ENCODE results near the gene EFNB2.

The EFNB2 gene

DNA sequence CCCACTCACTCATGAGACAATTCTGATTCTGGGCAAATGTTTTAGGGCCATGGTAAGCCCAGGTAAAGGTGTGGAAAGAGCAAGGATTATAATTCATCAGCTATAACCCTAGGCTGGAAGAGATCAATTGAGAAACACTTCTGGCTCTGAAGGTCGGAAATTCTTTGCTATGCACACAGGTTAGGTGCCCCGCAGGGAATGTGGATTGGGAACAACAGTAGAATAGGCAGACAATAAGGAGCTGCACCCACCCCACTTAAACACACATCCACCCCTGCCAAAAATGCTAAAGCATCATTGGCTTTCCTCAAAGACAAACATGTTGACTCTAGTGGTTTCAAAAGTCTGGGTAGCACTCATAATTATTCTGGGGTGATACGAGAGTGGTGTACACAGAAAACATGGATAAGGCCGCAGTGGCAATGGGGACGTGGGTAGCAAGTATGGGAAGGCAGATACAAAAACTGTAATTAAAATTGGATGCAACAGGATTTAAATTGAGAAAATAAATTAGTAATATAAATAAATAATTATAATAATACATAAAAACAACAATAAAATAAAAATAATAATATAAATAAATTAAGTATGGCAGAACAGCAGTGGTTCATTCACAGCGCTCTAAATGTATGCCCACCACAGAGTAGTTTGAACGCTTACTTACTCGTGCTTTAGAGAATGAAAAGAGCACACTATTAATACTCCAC is 8.6 kb downstream of the EFNB2 start:
- H3K27ac ChIP-seq (ENCODE audit: low read depth in 2 of 2, low read length in 2 of 2): no peak overlapping the region
- no peak overlapping the region for H3K9ac ChIP-seq (ENCODE audit: low read depth in 1 of 2, low read length in 2 of 2)
- no peaks in the 10 kb centered on the region for H3K27me3 ChIP-seq (ENCODE audit: control insufficient read depth in 2 of 2, insufficient read depth in 2 of 2, low read length in 2 of 2)
- no peak overlapping the region for H3K4me3 ChIP-seq (ENCODE audit: low read length in 2 of 2)
- H3K36me3 ChIP-seq (ENCODE audit: control insufficient read depth in 2 of 2, insufficient read depth in 2 of 2, low read length in 2 of 2): no peaks in the 10 kb centered on the region
- H3K9me3 ChIP-seq (ENCODE audit: control insufficient read depth in 2 of 2, low read length in 2 of 2): no peaks in the 10 kb centered on the region
- H3K4me1 ChIP-seq (ENCODE audit: control insufficient read depth in 2 of 2, insufficient read depth in 2 of 2, low read length in 2 of 2): peaks cover 15 to 62% of the 10 kb centered on the region in 2 donors

DNA sequence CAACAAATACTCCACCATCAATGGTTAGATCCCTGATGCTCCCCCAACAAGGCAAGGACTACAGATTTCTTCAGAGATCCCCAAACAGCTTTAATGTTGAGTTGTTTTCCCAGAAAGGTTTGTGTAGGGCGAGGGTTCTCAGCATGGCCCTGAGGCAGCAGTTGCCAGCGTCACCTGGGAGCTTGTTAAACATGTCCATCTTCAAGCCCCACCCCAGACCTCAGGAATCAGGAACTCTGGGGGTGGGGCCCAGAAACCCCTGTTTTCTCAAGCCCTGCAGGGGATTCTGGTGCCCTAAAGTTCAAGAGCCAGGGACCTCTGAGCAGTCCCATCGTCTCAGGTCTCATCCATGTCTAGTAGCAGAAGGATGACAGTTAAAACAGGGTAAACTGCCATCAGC is 9.6 kb downstream of the EFNB2 start:
- Histone ChIP-seq H3K36me3 (ENCODE audit: control insufficient read depth in 2 of 2, insufficient read depth in 2 of 2, low read length in 2 of 2) (no peaks in the 10 kb centered on the region), H3K4me1 (ENCODE audit: control insufficient read depth in 2 of 2, insufficient read depth in 2 of 2, low read length in 2 of 2) (peaks cover 7 to 57% of the 10 kb centered on the region in 2 donors), H3K9me3 (ENCODE audit: control insufficient read depth in 2 of 2, low read length in 2 of 2) (no peaks in the 10 kb centered on the region), H3K9ac (ENCODE audit: low read depth in 1 of 2, low read length in 2 of 2) (no peak overlapping the region), H3K27ac (ENCODE audit: low read depth in 2 of 2, low read length in 2 of 2) (no peak overlapping the region), H3K27me3 (ENCODE audit: control insufficient read depth in 2 of 2, insufficient read depth in 2 of 2, low read length in 2 of 2) (no peaks in the 10 kb centered on the region), H3K4me3 (ENCODE audit: low read length in 2 of 2) (no peak overlapping the region)

DNA sequence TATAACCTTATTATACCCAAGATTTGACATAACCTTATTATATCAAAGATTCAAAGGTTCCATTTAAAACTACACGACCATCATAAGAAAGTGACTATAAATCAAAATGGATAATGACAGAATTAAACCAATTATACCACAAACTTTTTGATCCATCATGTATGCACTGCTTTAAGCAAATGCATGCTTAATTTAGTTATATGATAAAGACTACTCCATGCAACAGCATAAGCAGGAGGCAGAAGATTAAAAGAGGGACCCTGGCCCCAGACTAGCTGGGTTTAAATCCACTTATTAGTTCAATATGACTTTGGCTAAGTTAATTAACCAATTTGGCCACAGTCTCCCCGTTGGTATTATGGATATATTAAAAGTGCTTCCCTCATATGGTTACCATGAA is 11.4 kb downstream of the EFNB2 start:
- Histone ChIP-seq H3K36me3 (ENCODE audit: control insufficient read depth in 2 of 2, insufficient read depth in 2 of 2, low read length in 2 of 2) (no peaks in the 10 kb centered on the region), H3K27me3 (ENCODE audit: control insufficient read depth in 2 of 2, insufficient read depth in 2 of 2, low read length in 2 of 2) (no peaks in the 10 kb centered on the region), H3K9ac (ENCODE audit: low read depth in 1 of 2, low read length in 2 of 2) (no peak overlapping the region), H3K4me3 (ENCODE audit: low read length in 2 of 2) (no peak overlapping the region), H3K9me3 (ENCODE audit: control insufficient read depth in 2 of 2, low read length in 2 of 2) (no peaks in the 10 kb centered on the region), H3K4me1 (ENCODE audit: control insufficient read depth in 2 of 2, insufficient read depth in 2 of 2, low read length in 2 of 2) (peaks cover 11 to 54% of the 10 kb centered on the region in 2 donors), H3K27ac (ENCODE audit: low read depth in 2 of 2, low read length in 2 of 2) (no peak overlapping the region)

DNA sequence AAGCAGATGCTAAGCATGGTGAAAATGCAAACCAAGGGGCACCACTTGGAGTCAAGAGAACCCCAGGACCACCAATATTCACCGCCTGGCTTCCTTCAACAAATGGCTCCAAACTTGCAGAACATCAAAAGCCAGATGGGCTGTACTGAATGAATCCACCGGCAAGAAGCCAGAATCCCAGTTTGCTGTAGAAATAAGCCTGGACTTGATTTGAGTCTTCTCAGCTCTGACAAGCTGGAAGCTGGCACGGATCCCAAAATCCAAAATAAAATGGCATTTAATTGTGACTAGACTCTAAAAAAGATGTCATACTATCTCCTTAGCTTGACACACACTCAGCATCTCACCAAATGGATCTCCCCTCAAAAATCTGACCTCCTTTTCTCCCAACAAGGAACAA is 11.9 kb downstream of the EFNB2 start:
- peak overlapping the region in 1 of 2 donors; percentile 31 for H3K9ac ChIP-seq (ENCODE audit: low read depth in 1 of 2, low read length in 2 of 2)
- no peaks in the 10 kb centered on the region for H3K36me3 ChIP-seq (ENCODE audit: control insufficient read depth in 2 of 2, insufficient read depth in 2 of 2, low read length in 2 of 2)
- no peaks in the 10 kb centered on the region for H3K9me3 ChIP-seq (ENCODE audit: control insufficient read depth in 2 of 2, low read length in 2 of 2)
- peaks cover 11 to 54% of the 10 kb centered on the region in 2 donors for H3K4me1 ChIP-seq (ENCODE audit: control insufficient read depth in 2 of 2, insufficient read depth in 2 of 2, low read length in 2 of 2)
- H3K27ac ChIP-seq (ENCODE audit: low read depth in 2 of 2, low read length in 2 of 2): peak overlapping the region; percentile 3 to 65
- H3K27me3 ChIP-seq (ENCODE audit: control insufficient read depth in 2 of 2, insufficient read depth in 2 of 2, low read length in 2 of 2): no peaks in the 10 kb centered on the region
- H3K4me3 ChIP-seq (ENCODE audit: low read length in 2 of 2): peak overlapping the region in 1 of 2 donors; percentile 1

DNA sequence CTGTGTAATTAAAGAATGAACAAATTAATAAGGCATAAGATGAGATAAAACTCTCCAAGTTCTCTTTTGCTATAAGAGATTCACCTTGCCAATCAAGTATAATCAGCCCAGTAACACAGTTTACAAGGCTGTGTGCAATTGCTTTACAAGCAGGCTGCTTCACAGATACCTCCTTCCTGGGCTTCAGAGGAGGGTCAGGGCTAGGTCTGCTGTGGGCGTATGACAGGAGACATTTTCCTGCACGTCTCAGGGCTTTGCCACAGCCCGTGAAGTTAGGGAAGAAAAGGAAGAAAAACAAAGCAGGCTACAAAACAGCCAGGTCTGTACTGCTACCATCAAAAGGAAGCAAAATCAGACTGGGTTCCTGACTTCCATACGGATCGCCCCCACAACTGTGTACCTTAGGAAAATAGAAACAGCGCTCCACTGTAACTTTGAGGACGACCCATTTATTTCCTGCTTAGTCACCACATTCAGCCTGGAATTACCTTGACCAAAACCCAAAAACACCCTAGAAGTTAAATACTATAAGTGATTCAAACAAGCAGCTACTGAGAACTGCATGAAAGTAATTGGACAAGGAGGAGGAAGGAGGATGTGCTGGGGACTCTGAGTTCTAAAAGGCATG is 12.4 kb downstream of the EFNB2 start:
- H3K27ac ChIP-seq (ENCODE audit: low read depth in 2 of 2, low read length in 2 of 2): peak overlapping the region; percentile 3 to 65
- peaks cover 11 to 48% of the 10 kb centered on the region in 2 donors for H3K4me1 ChIP-seq (ENCODE audit: control insufficient read depth in 2 of 2, insufficient read depth in 2 of 2, low read length in 2 of 2)
- peak overlapping the region in 1 of 2 donors; percentile 31 for H3K9ac ChIP-seq (ENCODE audit: low read depth in 1 of 2, low read length in 2 of 2)

DNA sequence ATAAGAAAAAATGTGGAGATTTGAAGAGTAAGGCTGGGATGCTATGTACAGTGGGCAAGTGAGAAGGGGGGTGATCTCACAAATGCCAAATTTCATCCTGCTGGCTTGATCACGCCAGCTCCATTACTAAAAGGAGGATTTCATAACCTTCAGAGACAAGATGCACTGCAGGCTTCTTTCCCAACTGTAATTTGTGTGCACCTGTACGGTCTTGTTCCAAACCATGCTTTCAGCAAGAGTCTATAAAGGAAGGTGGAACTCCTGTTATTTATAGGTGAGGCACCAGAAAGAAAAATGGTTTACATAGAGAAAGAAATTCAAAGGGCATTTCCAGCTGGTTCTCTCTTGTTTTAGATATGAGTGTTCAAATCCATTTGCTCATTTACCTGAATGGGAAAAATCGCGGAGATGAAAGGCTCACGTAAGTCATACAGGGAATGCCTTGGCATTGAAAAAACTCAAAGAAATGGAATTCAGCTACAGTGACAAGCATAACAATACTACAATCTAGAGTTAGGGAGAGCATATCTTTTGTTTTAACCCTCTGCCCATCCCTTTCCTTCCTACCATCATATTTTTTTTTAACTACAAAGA is 13.3 kb downstream of the EFNB2 start:
- Histone ChIP-seq H3K36me3 (ENCODE audit: control insufficient read depth in 2 of 2, insufficient read depth in 2 of 2, low read length in 2 of 2) (no peaks in the 10 kb centered on the region), H3K27me3 (ENCODE audit: control insufficient read depth in 2 of 2, insufficient read depth in 2 of 2, low read length in 2 of 2) (no peaks in the 10 kb centered on the region), H3K9ac (ENCODE audit: low read depth in 1 of 2, low read length in 2 of 2) (peak overlapping the region in 1 of 2 donors; percentile 31), H3K27ac (ENCODE audit: low read depth in 2 of 2, low read length in 2 of 2) (peak overlapping the region in 1 of 2 donors; percentile 25), H3K4me1 (ENCODE audit: control insufficient read depth in 2 of 2, insufficient read depth in 2 of 2, low read length in 2 of 2) (peaks cover 11 to 43% of the 10 kb centered on the region in 2 donors), H3K4me3 (ENCODE audit: low read length in 2 of 2) (no peak overlapping the region), H3K9me3 (ENCODE audit: control insufficient read depth in 2 of 2, low read length in 2 of 2) (no peaks in the 10 kb centered on the region)

More for the DNA sequence above, 12.4 kb downstream of the EFNB2 start:
- Histone ChIP-seq H3K4me3 (ENCODE audit: low read length in 2 of 2) (peak overlapping the region; percentile 1 to 40), H3K9me3 (ENCODE audit: control insufficient read depth in 2 of 2, low read length in 2 of 2) (no peaks in the 10 kb centered on the region), H3K27me3 (ENCODE audit: control insufficient read depth in 2 of 2, insufficient read depth in 2 of 2, low read length in 2 of 2) (no peaks in the 10 kb centered on the region), H3K36me3 (ENCODE audit: control insufficient read depth in 2 of 2, insufficient read depth in 2 of 2, low read length in 2 of 2) (no peaks in the 10 kb centered on the region)

DNA sequence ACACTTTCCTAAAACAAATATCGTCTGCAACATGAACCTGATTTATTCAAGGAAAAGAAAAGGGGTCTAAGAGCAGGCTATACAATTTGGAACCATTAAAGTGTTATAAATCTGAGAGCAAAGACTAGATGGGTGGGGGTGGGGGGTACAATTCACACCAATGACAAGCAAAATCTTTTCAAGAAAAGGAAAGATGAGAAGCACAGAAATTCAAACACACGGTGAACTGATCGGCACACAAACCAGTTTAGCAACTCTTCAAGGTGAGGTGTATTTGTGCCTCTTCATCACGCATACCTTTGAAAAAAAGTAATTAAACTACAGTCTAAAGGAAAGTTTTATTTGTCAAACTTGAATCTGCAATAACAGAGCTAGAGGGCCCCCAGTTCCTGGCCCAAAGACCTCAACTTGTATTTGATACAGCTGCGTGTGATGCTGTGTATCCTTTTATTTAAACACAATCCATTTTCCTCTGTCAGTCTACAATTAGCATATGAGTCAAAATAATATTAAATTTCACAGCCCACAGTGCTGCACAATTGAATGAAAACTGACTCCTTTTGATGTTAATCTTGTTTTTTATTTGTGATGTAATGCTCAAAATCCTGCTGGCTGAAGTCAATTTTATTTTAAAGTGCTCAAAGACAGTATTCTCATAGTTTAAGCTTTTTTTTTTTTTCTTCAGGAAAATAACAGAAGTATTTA is 14.2 kb downstream of the EFNB2 start:
- Histone ChIP-seq H3K27me3 (ENCODE audit: control insufficient read depth in 2 of 2, insufficient read depth in 2 of 2, low read length in 2 of 2) (no peaks in the 10 kb centered on the region), H3K9me3 (ENCODE audit: control insufficient read depth in 2 of 2, low read length in 2 of 2) (no peaks in the 10 kb centered on the region), H3K9ac (ENCODE audit: low read depth in 1 of 2, low read length in 2 of 2) (no peak overlapping the region), H3K36me3 (ENCODE audit: control insufficient read depth in 2 of 2, insufficient read depth in 2 of 2, low read length in 2 of 2) (no peaks in the 10 kb centered on the region), H3K4me3 (ENCODE audit: low read length in 2 of 2) (no peak overlapping the region), H3K4me1 (ENCODE audit: control insufficient read depth in 2 of 2, insufficient read depth in 2 of 2, low read length in 2 of 2) (peaks cover 11 to 40% of the 10 kb centered on the region in 2 donors), H3K27ac (ENCODE audit: low read depth in 2 of 2, low read length in 2 of 2) (peak overlapping the region in 1 of 2 donors; percentile 4)

DNA sequence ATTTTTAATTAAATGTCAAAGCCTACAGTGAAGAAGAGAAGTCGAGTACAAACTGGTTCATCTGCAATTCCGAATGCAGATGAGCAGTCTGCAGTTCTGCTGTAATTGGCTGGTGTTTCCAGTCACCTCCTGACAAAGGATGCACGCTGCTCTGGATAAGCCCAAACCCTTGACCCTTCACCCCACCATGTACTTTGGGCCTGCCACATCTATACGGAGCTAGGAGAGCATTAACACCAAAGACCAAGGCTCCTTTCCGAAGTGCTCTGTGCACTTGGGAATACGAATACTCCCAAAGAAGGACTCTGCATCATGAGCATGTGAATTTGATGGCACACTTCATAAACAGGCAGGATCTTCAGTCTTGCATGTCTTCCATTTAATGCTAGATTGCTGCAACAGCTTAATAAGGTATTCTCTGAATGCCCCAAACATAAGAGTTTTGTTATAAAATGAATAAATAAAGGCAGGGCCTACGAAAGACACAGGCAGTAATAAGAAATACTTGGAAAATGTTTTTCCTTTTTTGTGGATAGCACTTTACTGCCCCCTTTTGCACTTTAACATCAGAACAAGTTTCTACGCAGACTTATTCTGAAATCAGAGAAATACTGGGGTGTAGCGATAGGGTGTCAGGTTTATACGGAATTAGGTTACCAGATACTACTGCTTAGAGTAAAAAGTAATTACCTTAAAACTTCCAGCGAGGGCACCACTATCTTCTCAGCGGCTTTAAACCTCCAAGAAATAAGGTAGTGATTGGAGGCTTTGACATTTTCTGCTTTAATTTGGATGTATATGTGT is 15.0 kb downstream of the EFNB2 start:
- peak overlapping the region in 1 of 2 donors; percentile 4 for H3K27ac ChIP-seq (ENCODE audit: low read depth in 2 of 2, low read length in 2 of 2)
- no peak overlapping the region for H3K9ac ChIP-seq (ENCODE audit: low read depth in 1 of 2, low read length in 2 of 2)
- no peaks in the 10 kb centered on the region for H3K36me3 ChIP-seq (ENCODE audit: control insufficient read depth in 2 of 2, insufficient read depth in 2 of 2, low read length in 2 of 2)
- H3K4me3 ChIP-seq (ENCODE audit: low read length in 2 of 2): no peak overlapping the region
- H3K4me1 ChIP-seq (ENCODE audit: control insufficient read depth in 2 of 2, insufficient read depth in 2 of 2, low read length in 2 of 2): peaks cover 11 to 33% of the 10 kb centered on the region in 2 donors
- no peaks in the 10 kb centered on the region for H3K27me3 ChIP-seq (ENCODE audit: control insufficient read depth in 2 of 2, insufficient read depth in 2 of 2, low read length in 2 of 2)
- no peaks in the 10 kb centered on the region for H3K9me3 ChIP-seq (ENCODE audit: control insufficient read depth in 2 of 2, low read length in 2 of 2)

DNA sequence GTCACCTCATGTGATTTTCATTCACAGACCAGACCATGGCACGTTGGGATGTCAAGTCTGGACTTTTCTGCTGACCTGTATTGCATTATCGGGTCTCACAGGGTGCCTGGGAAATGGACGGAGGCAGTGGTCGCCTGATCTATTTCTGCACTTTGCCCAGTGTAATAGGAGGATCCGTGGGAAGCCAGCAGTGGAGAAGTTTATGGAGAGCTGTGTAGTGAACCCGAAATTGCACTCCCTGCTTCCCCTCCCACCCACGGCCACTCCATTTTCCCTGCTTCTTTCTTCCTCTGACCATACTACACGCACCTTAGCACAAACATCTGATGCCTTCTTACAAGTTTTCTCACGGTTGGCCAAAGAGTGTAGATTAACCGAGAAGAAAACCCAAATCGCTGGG is 16.9 kb downstream of the EFNB2 start:
- Histone ChIP-seq H3K9ac (ENCODE audit: low read depth in 1 of 2, low read length in 2 of 2) (no peak overlapping the region), H3K36me3 (ENCODE audit: control insufficient read depth in 2 of 2, insufficient read depth in 2 of 2, low read length in 2 of 2) (no peaks in the 10 kb centered on the region), H3K27me3 (ENCODE audit: control insufficient read depth in 2 of 2, insufficient read depth in 2 of 2, low read length in 2 of 2) (no peaks in the 10 kb centered on the region), H3K4me1 (ENCODE audit: control insufficient read depth in 2 of 2, insufficient read depth in 2 of 2, low read length in 2 of 2) (peaks cover 8 to 22% of the 10 kb centered on the region in 2 donors), H3K4me3 (ENCODE audit: low read length in 2 of 2) (no peak overlapping the region), H3K9me3 (ENCODE audit: control insufficient read depth in 2 of 2, low read length in 2 of 2) (no peaks in the 10 kb centered on the region), H3K27ac (ENCODE audit: low read depth in 2 of 2, low read length in 2 of 2) (no peak overlapping the region)

Measured in mucosa of rectum (tissue), 2 donors.